GM10248 (cell line): Measurements from ENCODE around the gene ODAD2.
"Not testable (repeated sequence)": the region's sequence is repeated elsewhere in the genome, so short reads cannot be mapped to it uniquely, and the experiment has no call there.

Experiments used
- CTCF ChIA-PET: fragments of 300-600 bp; sonication (Branson Sonifier 250); formaldehyde crosslinking; extraction: SDS; loops from one replicate; lab custom pipeline; 2021; ENCODE audit warnings: antibody characterized with exemption; lab: Yijun Ruan, JAX
- POLR2A ChIA-PET: fragments of 350-650 bp; sonication (Branson Sonifier 250); formaldehyde crosslinking; extraction: SDS; loops from one replicate; lab custom pipeline; 2020; ENCODE audit warnings: antibody characterized with exemption; lab: Yijun Ruan, JAX
- DNase-seq: peaks from one replicate; pipeline ENCODE4 v3.0.0; 2012; ENCODE audit errors: extremely low spot score
- TF ChIP-seq, protein P1 (sequence below): IDR thresholded peaks from 2 replicates; pipeline ENCODE4 v1.5.1; 2012; ENCODE audit warnings: mild to moderate bottlenecking, low read depth; ENCODE audit errors: extremely low read depth, missing control alignments, control extremely low read depth

ODAD2 gene

DNA sequence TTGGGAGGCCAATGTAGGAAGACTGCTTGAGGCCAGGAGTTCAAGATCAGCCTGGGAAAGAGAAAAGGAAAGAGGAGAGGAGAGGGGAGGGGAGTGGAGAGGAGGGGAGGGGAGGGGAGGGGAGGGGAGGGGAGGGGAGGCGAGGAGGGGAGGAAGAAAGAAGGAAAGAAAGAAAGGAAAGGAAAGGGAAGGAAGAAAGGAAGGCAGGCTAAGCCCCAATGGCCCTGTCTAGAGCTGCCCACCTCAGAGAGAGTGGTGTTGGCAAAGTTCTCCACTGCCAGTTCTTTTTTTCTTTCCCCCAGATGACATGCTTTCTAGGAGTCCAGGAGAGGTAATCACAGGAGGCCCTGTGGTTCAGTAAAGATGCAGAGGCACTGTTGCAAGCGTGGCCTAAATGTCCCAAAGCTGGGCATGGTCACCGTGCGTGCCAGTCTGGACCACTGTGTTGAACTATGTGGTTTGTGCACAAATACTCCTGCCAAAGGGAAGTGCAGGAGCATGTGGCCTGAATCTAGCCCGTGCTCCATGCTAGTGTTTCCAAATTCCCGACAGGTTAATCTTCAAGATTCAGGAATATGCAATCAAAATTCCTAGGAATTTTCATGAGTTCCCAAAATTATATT, 39.7 kb downstream of the ODAD2 start:
- TF ChIP-seq, protein P1, sequence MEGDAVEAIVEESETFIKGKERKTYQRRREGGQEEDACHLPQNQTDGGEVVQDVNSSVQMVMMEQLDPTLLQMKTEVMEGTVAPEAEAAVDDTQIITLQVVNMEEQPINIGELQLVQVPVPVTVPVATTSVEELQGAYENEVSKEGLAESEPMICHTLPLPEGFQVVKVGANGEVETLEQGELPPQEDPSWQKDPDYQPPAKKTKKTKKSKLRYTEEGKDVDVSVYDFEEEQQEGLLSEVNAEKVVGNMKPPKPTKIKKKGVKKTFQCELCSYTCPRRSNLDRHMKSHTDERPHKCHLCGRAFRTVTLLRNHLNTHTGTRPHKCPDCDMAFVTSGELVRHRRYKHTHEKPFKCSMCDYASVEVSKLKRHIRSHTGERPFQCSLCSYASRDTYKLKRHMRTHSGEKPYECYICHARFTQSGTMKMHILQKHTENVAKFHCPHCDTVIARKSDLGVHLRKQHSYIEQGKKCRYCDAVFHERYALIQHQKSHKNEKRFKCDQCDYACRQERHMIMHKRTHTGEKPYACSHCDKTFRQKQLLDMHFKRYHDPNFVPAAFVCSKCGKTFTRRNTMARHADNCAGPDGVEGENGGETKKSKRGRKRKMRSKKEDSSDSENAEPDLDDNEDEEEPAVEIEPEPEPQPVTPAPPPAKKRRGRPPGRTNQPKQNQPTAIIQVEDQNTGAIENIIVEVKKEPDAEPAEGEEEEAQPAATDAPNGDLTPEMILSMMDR: no peak
- ChIA-PET POLR2A (no interaction called here), CTCF (no interaction called here)
- DNase-seq: no peak

DNA sequence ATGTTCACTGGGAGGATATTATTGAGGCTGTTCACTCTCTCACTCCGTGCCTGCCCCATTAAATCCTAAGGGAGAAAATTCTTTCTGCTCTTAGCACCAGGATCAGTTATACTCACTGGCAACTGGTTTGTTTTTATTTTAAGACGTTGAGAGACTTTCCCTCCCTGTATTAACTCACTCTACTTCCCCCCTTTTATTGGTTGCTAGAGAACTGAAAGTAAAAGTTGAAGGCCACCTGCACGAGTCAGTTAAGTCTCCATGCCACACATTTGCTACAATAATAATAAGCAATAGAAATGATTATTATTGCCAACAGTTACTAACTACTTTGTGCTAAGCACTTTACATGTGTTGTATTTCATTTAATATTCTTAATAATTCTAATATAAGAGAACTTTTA, 40.5 kb downstream of the ODAD2 start:
- DNase-seq, POLR2A ChIA-PET, CTCF ChIA-PET: not testable (repeated sequence)

GRCh38 chr10:27950242-27950564, 48.7 kb downstream of the ODAD2 start:
- CTCF ChIA-PET: no interaction called here
- DNase-seq: no peak
- POLR2A ChIA-PET: no interaction called here
- TF ChIP-seq, protein P1: no peak

DNA sequence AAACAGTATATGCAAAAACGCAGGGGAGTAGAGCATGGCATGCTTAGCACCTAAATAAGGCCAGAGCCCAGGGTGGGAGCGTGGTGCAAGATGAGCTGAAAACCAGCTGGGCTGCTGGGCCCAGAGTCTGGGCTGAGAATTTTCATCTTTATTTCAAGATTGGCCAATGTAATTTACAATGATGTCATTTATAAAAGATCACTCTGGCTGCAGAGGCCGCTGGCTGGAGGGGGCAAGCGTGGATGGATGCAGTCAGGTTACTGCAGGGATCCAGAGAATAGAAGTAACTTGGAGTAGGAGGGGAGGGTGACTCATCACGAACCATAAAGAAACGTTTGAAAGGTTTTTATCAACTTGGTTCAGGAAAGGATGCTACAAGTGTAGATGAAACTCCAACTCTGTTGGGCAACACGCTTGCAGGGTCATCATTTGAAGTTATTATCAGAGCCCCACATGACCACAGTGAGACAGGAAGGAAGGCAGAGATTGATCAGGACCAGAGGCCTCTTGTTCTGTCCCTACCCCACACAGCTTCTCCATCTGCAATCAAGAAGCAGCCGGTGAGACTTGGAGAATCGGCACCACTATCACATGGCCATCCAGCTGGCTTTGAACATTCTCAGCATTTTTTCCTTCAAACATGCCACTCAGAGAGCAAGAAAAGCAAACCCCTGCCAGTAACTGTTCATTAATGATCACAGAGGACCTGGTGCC, 49.2 kb downstream of the ODAD2 start:
- TF ChIP-seq, protein P1: no peak
- CTCF ChIA-PET: no interaction called here
- no peak for DNase-seq
- POLR2A ChIA-PET: no interaction called here

- TF ChIP-seq, protein P1: no peak
- CTCF ChIA-PET: no interaction called here
- POLR2A ChIA-PET: no interaction called here
- no peak for DNase-seq
Measured at GRCh38 chr10:27948186-27948585, 50.7 kb downstream of the ODAD2 start.

DNA sequence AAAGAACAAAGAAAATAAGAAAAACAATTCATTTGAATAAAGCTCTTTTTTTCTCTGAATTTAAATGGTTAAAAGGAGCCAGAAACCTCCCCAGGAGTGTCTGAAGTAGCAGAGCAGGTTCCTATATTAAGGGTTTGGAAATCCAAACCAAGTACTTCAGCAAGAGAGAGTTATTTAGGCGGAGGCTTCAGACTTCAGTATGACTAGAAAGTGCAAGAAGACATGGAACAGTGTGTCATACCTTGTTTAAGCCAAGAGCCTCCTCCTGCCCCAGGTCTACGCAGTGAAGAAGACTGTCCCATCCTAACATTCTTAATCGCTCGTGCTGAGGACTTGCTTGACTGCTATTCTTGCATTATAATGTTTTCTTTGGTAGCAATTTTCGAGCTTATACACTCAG, 51.3 kb downstream of the ODAD2 start:
- DNase-seq: no peak
- CTCF ChIA-PET: interaction anchor here (1.2 kb wide), 1 partner anchor 10 kb away, joined by 4 read pairs; no protein-coding TSS in a partner anchor
- POLR2A ChIA-PET: no interaction called here
- TF ChIP-seq, protein P1: no peak

GRCh38 chr10:27944005-27944404, 54.9 kb downstream of the ODAD2 start:
- no peak for DNase-seq
- ChIA-PET CTCF (no interaction called here), POLR2A (no interaction called here)
- TF ChIP-seq, protein P1: no peak
